HG03520 (cell line): Measurements from ENCODE around the gene CHD1.
A peak's percentile ranks its signal among the peaks of the same experiment; 100 is the strongest.
"Not testable (repeated sequence)": the region's sequence is repeated elsewhere in the genome, so short reads cannot be mapped to it uniquely, and the experiment has no call there.

Source experiments
- ATAC-seq: cut with Tn5 transposase; IDR thresholded peaks from one replicate; pipeline ENCODE4 v1.9.1; 2021; ENCODE audit warnings: mild to moderate bottlenecking, moderate library complexity; ENCODE audit not compliant: unreplicated experiment

The CHD1 gene

GRCh38 chr5:98928873-98929709 is at the start of gene CHD1:
CHD1 (minus strand) TSS chr5:98929007; CDS start chr5:98926386, 2,621 bp downstream.
- peak; percentile 63 for ATAC-seq

DNA sequence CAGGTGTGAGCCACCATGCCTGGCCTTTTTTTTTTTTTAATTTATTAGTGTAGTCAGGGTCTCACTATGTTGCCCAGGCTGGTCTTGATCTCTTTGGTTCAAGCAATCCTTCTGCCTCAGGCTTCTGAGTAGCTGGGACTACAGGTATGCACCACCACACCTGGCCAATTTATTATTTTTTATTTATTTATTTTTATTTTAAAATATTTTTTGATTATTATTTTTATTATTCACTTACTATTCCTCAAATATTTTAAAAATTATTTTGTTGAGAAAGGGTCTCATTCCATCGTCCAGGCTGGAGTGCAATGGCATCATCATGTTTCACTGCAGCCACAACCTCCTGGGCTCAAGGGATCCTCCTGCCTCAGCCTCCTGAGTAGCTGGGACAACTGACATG is 49.7 kb upstream of the CHD1 start:
- ATAC-seq: no peak

DNA sequence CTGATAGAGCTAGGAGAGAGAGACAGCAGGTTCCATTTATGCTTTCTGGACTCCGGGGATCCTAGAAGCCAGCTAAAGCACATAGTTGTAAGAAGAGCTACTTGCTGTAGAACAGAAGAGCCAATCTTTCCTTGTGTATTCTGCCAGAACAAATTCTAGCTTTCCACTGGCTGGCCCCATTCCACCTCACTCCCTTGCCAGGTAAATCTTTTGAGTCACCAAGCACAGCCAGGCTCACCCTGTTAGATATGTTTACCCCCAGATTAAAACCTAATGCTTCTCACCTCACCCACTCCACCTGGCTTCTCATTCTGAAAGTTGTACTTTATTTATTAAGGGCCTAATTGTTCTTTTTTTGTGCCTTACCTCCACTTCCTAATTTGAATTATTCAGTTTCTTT is 48.9 kb upstream of the CHD1 start:
- no peak for ATAC-seq

GRCh38 chr5:98975682-98976407 is 47.0 kb upstream of the CHD1 start:
- ATAC-seq: peak; percentile 75

- no peak for ATAC-seq
Observed at GRCh38 chr5:98975223-98975622, 46.4 kb upstream of the CHD1 start.

GRCh38 chr5:98969400-98969799 is 40.6 kb upstream of the CHD1 start:
- no peak for ATAC-seq

- no peak for ATAC-seq
Observed at GRCh38 chr5:98968056-98968564, 39.3 kb upstream of the CHD1 start.

DNA sequence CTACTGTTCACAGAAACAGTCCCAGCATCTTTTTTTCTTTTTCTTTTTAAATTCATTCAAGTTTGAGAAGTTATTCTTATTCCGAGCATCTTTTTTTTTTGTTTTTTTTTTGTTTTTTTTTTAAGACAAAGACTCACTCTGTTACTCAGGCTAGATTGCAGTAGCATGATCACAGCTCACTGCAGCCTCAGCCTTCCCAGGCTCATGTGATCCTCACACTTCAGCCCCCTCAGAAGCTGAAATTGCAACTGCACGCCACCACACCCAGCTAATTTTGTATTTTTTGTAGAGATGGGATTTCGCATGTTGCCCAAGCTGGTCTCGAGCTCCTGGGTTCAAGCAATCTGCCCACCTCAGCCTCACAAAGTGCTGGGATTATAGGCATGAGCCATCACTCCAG is 36.4 kb upstream of the CHD1 start:
- no peak for ATAC-seq

DNA sequence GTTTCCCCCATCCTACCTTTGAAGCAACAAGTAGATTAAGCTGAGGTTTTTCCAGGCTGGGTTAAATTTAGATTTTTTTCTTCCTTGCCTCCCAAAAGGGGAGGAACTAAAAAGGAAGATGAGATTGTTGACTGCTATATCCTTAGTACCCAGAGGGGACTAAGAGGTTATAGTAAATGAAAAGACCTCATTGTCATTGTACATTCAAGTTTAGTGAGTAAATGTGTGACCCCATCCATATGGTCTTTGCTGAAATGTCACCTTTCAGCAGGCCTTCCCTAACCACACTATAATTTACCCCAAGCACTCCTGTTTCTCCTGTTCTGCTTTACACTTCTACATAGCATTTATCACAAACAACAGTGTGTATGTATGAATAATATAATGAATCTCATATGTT is 35.8 kb upstream of the CHD1 start:
- ATAC-seq: no peak

DNA sequence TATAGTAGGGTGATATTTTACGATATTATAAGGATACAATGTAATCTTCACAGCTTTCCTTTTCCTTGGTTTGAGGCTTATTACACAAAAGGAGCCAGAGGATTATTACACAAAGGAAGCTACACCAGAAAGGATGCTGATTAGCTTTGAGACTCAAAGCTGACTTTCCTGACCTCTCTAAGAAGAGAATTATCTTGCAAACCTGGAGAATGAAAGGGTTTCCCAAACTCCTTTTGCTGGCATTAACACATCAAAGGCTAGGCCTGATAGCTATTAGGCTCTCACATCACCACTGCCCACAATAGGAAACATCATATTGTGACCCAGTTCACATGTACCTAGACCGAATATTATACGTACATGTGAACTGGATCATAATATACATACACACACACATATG is 34.2 kb upstream of the CHD1 start:
- ATAC-seq: no peak

GRCh38 chr5:98962587-98962986 is 33.8 kb upstream of the CHD1 start:
- no peak for ATAC-seq

DNA sequence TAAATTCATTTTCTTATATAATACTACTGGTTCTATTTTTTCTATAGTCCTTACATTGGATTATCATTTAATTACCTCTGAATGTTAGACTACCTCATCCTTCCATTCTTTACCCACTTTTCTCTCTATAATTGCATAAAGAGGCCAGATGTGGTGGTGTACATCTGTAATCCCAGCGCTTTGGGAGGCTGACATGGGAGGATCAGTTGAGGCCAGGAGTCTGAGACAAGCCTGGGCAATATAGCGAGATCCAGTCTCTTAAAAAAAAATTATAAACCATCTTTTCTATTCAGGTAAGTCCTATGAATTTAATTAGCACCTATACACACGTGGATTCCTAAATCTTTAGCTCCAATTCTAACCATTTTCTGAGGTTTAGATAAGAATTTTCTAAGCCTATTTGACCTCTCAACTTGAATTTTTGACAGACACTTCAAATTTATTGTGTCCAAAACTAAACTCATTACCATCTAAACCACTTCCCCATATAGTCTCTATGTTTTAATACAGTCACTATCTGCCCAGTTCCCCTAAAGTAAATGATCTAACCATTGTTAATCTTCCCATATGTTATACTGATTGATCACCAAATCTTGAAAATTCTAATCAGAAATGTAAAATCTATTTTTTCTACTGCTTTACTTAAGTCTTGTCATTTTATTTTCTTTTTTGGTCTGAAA is 33.0 kb upstream of the CHD1 start:
- ATAC-seq: no peak

DNA sequence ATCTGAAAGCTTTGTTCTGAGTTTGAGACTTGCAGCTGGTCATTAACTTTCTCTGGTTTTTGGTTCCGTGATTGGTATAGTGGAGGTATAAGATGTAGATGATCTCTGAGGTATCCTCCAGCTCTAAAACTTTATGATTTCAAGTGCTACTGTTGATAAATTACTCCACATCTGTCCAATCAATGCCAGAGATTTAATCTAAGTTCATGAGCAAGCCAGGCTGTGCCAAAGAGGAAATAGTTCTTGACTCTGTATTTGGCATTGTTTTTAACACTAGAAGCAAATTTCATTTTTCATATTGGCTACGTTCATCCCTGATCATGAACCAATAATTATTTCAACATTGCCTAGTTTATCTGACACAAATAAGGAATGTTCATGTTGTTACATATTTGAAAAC is 28.5 kb upstream of the CHD1 start:
- no peak for ATAC-seq

GRCh38 chr5:98955888-98956287 is 27.1 kb upstream of the CHD1 start:
- not testable (repeated sequence) for ATAC-seq

DNA sequence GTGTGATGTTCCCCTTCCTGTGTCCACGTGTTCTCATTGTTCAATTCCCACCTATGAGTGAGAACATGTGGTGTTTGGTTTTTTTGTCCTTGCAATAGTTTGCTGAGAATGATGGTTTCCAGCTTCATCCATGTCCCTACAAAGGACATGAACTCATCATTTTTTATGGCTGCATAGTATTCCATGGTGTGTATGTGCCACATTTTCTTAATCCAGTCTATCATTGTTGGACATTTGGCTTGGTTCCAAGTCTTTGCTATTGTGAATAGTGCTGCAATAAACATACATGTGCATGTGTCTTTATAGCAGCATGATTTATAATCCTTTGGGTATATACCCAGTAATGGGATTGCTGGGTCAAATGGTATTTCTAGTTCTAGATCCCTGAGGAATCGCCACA is 26.7 kb upstream of the CHD1 start:
- not testable (repeated sequence) for ATAC-seq

DNA sequence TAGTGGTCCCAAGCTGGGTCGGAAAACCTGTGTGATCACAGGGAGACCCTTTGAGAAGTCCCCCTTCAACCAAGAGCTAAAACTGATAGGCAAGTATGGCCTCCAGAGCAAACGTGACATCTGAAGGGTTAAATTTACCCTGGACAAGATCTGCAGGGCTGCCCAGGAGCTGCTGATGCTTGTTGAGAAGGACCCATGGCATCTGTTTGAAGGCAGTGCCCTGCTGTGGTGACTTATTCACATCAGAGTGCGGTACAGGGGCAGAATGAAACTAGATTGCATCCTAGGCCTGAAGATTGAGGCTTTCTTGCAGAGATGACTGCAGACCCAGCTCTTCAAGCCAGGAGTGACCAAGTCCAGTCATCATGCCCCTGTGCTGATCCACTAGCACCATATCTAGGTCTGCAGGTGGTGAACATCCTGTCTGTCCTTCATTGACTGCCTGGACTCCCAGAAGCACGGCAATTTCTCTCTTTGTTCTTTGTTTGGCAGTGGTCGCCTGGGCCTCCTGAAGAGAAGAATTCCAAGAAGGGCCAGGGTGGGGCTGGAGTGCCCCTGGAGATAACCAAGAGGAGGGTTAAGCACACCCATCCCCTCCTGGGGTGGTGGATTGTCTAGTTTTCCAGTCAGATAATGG is 25.7 kb upstream of the CHD1 start:
- ATAC-seq: no peak

- ATAC-seq: no peak
Observed at GRCh38 chr5:98942847-98943246, 14.0 kb upstream of the CHD1 start.

GRCh38 chr5:98941131-98941883 is 12.5 kb upstream of the CHD1 start:
- ATAC-seq: no peak

- ATAC-seq: no peak
Observed at GRCh38 chr5:98940581-98940980, 11.8 kb upstream of the CHD1 start.

GRCh38 chr5:98938464-98938863 is 9.7 kb upstream of the CHD1 start:
- ATAC-seq: no peak
